Central memory CD4-positive, alpha-beta T cell (primary cell): ENCODE measurements around the gene STX2.
A peak's percentile ranks its signal among the peaks of the same experiment; 100 is the strongest.
"Not testable (repeated sequence)": the region's sequence is repeated elsewhere in the genome, so short reads cannot be mapped to it uniquely, and the experiment has no call there.

Experiments
- DNase-seq: peaks from one replicate; pipeline ENCODE4 v3.0.0; 2022

Gene STX2

GRCh38 chr12:130761537-130762318 is 77.3 kb downstream of the STX2 start:
- peak; percentile 35 for DNase-seq

- no peak for DNase-seq
These were observed 84.7 kb downstream of the STX2 start for GRCh38 chr12:130754234-130754901.

- no peak for DNase-seq
These were observed 86.3 kb downstream of the STX2 start for GRCh38 chr12:130752692-130753230.

GRCh38 chr12:130752037-130752436 is 87.0 kb downstream of the STX2 start:
- not testable (repeated sequence) for DNase-seq

- DNase-seq = no peak
These were observed 90.3 kb downstream of the STX2 start for GRCh38 chr12:130748786-130749185.

GRCh38 chr12:130747867-130748740 is 90.9 kb downstream of the STX2 start:
- DNase-seq = peak; percentile 34

- no peak for DNase-seq
These were observed 92.5 kb downstream of the STX2 start for GRCh38 chr12:130746546-130746945.

- no peak for DNase-seq
These were observed 93.1 kb downstream of the STX2 start for GRCh38 chr12:130745921-130746320.

- no peak for DNase-seq
These were observed 94.8 kb downstream of the STX2 start for GRCh38 chr12:130744274-130744673.

- DNase-seq = no peak
These were observed 95.4 kb downstream of the STX2 start for GRCh38 chr12:130743606-130744005.

GRCh38 chr12:130743176-130743575 is 95.9 kb downstream of the STX2 start:
- no peak for DNase-seq

- no peak for DNase-seq
These were observed 96.3 kb downstream of the STX2 start for GRCh38 chr12:130742716-130743115.

- no peak for DNase-seq
These were observed 96.9 kb downstream of the STX2 start for GRCh38 chr12:130742112-130742511.
